ENCODE data around the gene SFT2D2. TPM values are rescaled to one million over a fixed set of nuclear protein-coding genes. Genes with fewer than 3 reads are reported as not detected.
"Not testable (repeated sequence)": the region's sequence is repeated elsewhere in the genome, so short reads cannot be mapped to it uniquely, and the experiment has no call there.

Gene SFT2D2
- total RNA-seq, 4 donors from 2014 or later = 42.5 to 77.9 (median 58.4) TPM

DNA sequence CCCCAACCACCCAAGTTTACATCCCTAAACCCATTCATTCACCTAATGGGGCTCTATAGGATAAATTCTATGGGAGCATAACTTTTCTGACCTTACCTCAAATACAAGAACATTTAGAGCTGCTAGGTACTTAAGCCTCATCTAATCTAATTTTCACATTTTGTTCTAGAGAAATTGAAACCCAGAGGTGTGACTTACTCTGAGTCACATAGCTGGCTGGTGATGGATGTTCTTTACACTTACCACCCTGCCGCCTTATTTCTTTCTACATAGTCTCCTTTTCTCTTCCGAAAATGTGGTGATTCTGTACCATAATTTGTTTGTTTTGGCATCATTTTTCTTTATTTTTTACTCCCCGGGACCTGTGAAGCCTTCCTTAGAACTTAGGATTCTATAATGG lies 26.7 kb upstream of the SFT2D2 start:
- DNase-seq (ENCODE audit: low spot score in 2 of 2) = no peak
- Histone ChIP-seq H3K9me3 (no peaks in the 10 kb centered on the region), H3K27me3 (no peaks in the 10 kb centered on the region), H3K4me3 (no peak overlapping the region), H3K27ac (no peak overlapping the region), H3K36me3 (peaks cover 54% of the 10 kb centered on the region), H3K4me1 (peaks cover 6% of the 10 kb centered on the region)
- TF ChIP-seq EP300 (IDR thresholded peaks at IDR 0.05) = no peak
- no peak for TF ChIP-seq POLR2A (IDR thresholded peaks at IDR 0.05)
- TF ChIP-seq, protein P1, sequence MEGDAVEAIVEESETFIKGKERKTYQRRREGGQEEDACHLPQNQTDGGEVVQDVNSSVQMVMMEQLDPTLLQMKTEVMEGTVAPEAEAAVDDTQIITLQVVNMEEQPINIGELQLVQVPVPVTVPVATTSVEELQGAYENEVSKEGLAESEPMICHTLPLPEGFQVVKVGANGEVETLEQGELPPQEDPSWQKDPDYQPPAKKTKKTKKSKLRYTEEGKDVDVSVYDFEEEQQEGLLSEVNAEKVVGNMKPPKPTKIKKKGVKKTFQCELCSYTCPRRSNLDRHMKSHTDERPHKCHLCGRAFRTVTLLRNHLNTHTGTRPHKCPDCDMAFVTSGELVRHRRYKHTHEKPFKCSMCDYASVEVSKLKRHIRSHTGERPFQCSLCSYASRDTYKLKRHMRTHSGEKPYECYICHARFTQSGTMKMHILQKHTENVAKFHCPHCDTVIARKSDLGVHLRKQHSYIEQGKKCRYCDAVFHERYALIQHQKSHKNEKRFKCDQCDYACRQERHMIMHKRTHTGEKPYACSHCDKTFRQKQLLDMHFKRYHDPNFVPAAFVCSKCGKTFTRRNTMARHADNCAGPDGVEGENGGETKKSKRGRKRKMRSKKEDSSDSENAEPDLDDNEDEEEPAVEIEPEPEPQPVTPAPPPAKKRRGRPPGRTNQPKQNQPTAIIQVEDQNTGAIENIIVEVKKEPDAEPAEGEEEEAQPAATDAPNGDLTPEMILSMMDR (IDR thresholded peaks at IDR 0.05) = no peak
- TF ChIP-seq POLR2AphosphoS5 (IDR thresholded peaks at IDR 0.05) = no peak
- 60% methylated on average over 3 of the region's 3 CpGs for WGBS

DNA sequence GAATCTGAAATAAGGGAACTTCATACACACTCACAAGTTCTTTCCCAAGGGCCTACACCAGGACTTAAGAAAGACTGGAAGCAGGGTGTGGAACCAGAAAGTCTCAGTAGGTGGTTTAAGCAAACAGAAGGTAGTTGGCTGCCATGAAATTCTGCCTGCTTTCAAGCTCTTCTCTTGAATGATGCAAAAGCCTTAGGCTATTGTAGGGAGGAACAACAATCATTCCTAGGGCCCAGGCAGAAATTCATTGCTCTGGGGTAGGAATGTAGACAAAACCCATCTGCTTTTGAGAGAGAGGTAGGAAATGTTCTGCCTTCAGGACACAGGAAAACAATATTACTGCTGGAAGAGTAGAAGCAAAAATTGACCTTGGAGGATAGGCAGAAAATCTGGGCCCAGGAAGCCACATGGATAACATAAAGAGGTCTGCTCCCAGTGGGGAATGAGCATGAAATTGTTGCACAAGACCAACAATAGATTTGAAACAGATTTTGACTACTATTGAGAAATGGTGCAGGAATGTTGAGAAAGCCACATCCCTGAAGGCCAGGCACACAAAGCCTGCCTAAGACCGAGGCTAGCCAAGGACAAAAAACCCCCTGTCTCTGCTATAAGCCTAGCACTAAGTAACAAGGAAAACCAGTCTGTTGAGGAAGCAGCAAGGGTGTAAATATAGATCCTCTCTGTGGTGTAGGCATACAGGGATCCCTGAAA lies 22.7 kb upstream of the SFT2D2 start:
- Histone ChIP-seq H3K36me3 (peaks cover 33% of the 10 kb centered on the region), H3K9me3 (no peaks in the 10 kb centered on the region), H3K27me3 (no peaks in the 10 kb centered on the region), H3K4me3 (no peak overlapping the region), H3K4me1 (peaks cover 6% of the 10 kb centered on the region), H3K27ac (peak overlapping the region; percentile 62)
- TF ChIP-seq POLR2AphosphoS5 (IDR thresholded peaks at IDR 0.05) (peak in 2 of 3 donors; percentile 40 to 86), EP300 (IDR thresholded peaks at IDR 0.05) (no peak), POLR2A (IDR thresholded peaks at IDR 0.05) (no peak)
- TF ChIP-seq, protein P1 (IDR thresholded peaks at IDR 0.05) = no peak
- no peak for DNase-seq (ENCODE audit: low spot score in 2 of 2)
- 60% methylated on average over 1 of the region's 1 CpG for WGBS

DNA sequence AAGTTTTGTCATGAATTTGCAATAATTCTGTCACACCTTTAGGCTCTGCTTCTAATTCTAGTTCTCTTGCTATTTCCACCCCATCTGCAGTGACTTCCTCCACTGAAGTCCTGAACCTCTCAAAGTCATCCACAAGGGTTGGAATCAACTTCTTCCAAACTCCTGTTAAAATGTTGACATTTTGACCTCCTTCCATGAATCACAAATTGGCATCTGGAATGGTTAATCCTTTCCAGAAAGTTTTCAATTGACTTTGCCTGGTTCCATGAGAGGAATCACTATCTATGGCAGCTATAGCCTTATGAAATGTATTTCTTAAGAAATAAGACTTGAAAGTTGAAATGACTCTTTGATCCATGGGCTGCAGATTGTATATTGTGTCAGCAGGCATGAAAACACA lies 19.7 kb upstream of the SFT2D2 start:
- TF ChIP-seq POLR2A (IDR thresholded peaks at IDR 0.05) (no peak), EP300 (IDR thresholded peaks at IDR 0.05) (no peak), POLR2AphosphoS5 (IDR thresholded peaks at IDR 0.05) (no peak)
- TF ChIP-seq, protein P1 (IDR thresholded peaks at IDR 0.05) = no peak
- H3K36me3 ChIP-seq = peaks cover 13% of the 10 kb centered on the region
- H3K27me3 ChIP-seq = no peaks in the 10 kb centered on the region
- H3K4me1 ChIP-seq = peaks cover 6% of the 10 kb centered on the region
- DNase-seq (ENCODE audit: low spot score in 2 of 2) = no peak
- H3K4me3 ChIP-seq = no peak overlapping the region
- H3K9me3 ChIP-seq = peaks cover under 1% of the 10 kb centered on the region
- H3K27ac ChIP-seq = no peak overlapping the region

DNA sequence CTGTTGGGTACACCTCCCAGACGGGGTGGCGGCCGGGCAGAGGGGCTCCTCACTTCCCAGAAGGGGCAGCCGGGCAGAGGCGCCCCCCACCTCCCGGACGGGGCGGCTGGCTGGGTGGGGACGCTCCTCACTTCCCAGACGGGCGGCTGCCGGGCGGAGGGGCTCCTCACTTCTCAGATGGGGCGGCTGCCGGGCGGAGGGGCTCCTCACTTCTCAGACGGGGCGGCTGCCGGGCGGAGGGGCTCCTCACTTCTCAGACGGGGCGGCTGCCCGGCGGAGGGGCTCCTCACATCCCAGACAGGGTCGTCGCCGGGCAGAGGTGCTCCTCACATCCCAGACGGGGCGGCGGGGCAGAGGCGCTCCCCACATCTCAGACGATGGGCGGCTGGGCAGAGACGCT lies 18.1 kb upstream of the SFT2D2 start:
- not testable (repeated sequence) for H3K4me1 ChIP-seq; H3K36me3 ChIP-seq; H3K9me3 ChIP-seq; H3K27me3 ChIP-seq; DNase-seq (ENCODE audit: low spot score in 2 of 2); H3K4me3 ChIP-seq; H3K27ac ChIP-seq
- 95% methylated on average over 29 of the region's 34 CpGs for WGBS

DNA sequence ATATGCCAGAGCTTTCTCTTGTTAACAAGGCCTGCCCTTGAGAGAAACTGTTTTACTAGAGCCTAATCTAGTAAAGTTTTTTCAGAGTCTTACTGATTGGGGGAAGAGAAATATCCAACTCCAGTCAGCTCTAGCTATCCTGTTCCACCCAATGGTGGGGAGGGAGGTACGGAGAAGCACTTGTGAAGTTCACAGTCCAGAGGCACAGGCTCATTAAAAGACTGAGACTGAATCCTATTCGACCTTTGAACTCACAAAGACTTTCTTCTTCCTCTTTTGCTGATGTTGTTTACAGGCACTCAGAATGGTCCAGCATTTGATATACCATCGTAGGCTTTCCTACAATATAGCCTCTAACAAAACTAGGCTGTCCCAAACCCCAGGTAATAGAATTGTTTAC lies 15.5 kb upstream of the SFT2D2 start:
- no peaks in the 10 kb centered on the region for H3K36me3 ChIP-seq
- H3K4me3 ChIP-seq = no peak overlapping the region
- no peak for DNase-seq (ENCODE audit: low spot score in 2 of 2)
- H3K27me3 ChIP-seq = no peaks in the 10 kb centered on the region
- no peak overlapping the region for H3K27ac ChIP-seq
- peaks cover 6% of the 10 kb centered on the region for H3K9me3 ChIP-seq
- H3K4me1 ChIP-seq = no peaks in the 10 kb centered on the region
- WGBS = 90% methylated on average over 3 of the region's 3 CpGs
- no peak for TF ChIP-seq POLR2AphosphoS5 (IDR thresholded peaks at IDR 0.05)
- no peak for TF ChIP-seq POLR2A (IDR thresholded peaks at IDR 0.05)
- TF ChIP-seq EP300 (IDR thresholded peaks at IDR 0.05) = no peak

DNA sequence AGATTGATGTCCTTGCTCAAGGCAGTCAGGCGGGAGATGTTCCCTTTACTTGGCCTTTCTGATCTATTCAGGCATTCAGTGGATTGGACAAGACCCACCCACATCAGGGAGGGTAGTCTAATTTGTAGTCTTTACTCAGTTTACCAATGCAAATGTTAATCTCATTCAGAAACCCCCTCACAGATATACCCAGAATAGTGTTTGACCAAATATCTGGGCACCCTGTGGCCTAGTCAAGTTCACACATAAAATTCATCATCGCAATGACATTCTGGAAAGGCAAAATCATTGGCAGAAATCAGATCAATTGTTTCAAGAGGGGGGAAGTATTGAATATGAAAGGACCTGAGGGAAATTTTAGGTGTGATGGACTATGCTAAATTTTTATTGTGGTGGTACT lies 12.5 kb upstream of the SFT2D2 start:
- H3K9me3 ChIP-seq = peaks cover 6% of the 10 kb centered on the region
- no peaks in the 10 kb centered on the region for H3K27me3 ChIP-seq
- TF ChIP-seq, protein P1 (IDR thresholded peaks at IDR 0.05) = no peak
- TF ChIP-seq POLR2AphosphoS5 (IDR thresholded peaks at IDR 0.05) = no peak
- TF ChIP-seq EP300 (IDR thresholded peaks at IDR 0.05) = no peak
- no peak for TF ChIP-seq POLR2A (IDR thresholded peaks at IDR 0.05)
- WGBS = 90% methylated on average over 2 of the region's 2 CpGs
- H3K36me3 ChIP-seq = no peaks in the 10 kb centered on the region
- H3K4me1 ChIP-seq = no peaks in the 10 kb centered on the region
- DNase-seq (ENCODE audit: low spot score in 2 of 2) = no peak
- H3K4me3 ChIP-seq = no peak overlapping the region
- H3K27ac ChIP-seq = no peak overlapping the region

All from suprapubic skin (tissue), 4 donors.